BJ (cell line): ENCODE measurements around the gene PCBP3. TPM values are rescaled to one million over a fixed set of nuclear protein-coding genes. Genes with fewer than 3 reads are reported as not detected.
"Not testable (repeated sequence)": the region's sequence is repeated elsewhere in the genome, so short reads cannot be mapped to it uniquely, and the experiment has no call there.

Source experiments
- CTCF ChIA-PET: fragments of 350-600 bp; formaldehyde crosslinking; extraction: SDS; loops from one replicate; lab custom pipeline; 2021; ENCODE audit warnings: antibody characterized with exemption, inconsistent platforms; lab: Yijun Ruan, JAX
- POLR2A ChIA-PET: fragments of 300-600 bp; sonication (Branson Sonifier 250); formaldehyde crosslinking; extraction: SDS; loops from one replicate; lab custom pipeline; 2021; ENCODE audit warnings: antibody characterized with exemption; lab: Charles Lee
- DNase-seq: peaks from one replicate; pipeline ENCODE4 v3.0.0-alpha.2; 2011; ENCODE audit warnings: low read depth
- H3K27me3 ChIP-seq: 2 replicates; pipeline ENCODE4 v1.6.0; 2011; ENCODE audit warnings: low read length; ENCODE audit not compliant: control insufficient read depth, insufficient read depth
- H3K36me3 ChIP-seq: 2 replicates; pipeline ENCODE4 v1.5.1; 2011; ENCODE audit warnings: low read length; ENCODE audit not compliant: control insufficient read depth, insufficient read depth
- H3K4me3 ChIP-seq: 2 replicates; pipeline ENCODE4 v1.5.1; 2011; ENCODE audit warnings: low read depth, mild to moderate bottlenecking, control low read depth, low read length
- polyA plus RNA-seq: library from polyadenylated mRNA; depleted of rRNA; stranded (reverse); fragments of >200 nt; gene quantifications from 2 replicates; pipeline ENCODE4 v1.2.3, GENCODE V29; 2011
- TF ChIP-seq, protein P1 (sequence below): IDR thresholded peaks from 2 replicates; pipeline ENCODE4 v1.5.1; 2011; ENCODE audit warnings: low read depth, mild to moderate bottlenecking, control low read depth, inconsistent platforms, low read length, moderate library complexity; ENCODE audit not compliant: insufficient read depth

Gene PCBP3
- polyA plus RNA-seq, 1 experiment = 2.1 TPM

DNA sequence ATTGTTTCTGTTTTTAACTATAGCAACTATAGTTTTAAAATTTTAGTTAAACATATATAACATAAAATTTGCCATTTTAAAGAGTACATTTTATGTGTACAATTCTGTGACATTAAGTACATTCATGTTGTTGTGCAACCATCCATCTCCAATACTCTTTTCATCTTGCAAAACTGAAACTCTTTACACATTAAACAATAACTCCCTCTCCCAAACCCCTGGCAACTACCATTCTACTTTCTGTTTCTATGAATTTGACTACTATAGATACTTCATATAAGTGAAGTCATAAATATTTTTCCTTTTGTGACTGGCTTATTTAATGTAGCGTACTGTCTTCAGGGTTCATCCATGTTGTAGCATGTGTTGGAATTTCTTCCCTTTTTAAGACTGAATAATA, 25.9 kb downstream of the PCBP3 start:
- Histone ChIP-seq H3K27me3 (no peaks in the 10 kb centered on the region), H3K36me3 (no peaks in the 10 kb centered on the region), H3K4me3 (no peak overlapping the region)
- no peak for DNase-seq
- TF ChIP-seq, protein P1, sequence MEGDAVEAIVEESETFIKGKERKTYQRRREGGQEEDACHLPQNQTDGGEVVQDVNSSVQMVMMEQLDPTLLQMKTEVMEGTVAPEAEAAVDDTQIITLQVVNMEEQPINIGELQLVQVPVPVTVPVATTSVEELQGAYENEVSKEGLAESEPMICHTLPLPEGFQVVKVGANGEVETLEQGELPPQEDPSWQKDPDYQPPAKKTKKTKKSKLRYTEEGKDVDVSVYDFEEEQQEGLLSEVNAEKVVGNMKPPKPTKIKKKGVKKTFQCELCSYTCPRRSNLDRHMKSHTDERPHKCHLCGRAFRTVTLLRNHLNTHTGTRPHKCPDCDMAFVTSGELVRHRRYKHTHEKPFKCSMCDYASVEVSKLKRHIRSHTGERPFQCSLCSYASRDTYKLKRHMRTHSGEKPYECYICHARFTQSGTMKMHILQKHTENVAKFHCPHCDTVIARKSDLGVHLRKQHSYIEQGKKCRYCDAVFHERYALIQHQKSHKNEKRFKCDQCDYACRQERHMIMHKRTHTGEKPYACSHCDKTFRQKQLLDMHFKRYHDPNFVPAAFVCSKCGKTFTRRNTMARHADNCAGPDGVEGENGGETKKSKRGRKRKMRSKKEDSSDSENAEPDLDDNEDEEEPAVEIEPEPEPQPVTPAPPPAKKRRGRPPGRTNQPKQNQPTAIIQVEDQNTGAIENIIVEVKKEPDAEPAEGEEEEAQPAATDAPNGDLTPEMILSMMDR = no peak
- CTCF ChIA-PET = no interaction called here
- POLR2A ChIA-PET = no interaction called here

DNA sequence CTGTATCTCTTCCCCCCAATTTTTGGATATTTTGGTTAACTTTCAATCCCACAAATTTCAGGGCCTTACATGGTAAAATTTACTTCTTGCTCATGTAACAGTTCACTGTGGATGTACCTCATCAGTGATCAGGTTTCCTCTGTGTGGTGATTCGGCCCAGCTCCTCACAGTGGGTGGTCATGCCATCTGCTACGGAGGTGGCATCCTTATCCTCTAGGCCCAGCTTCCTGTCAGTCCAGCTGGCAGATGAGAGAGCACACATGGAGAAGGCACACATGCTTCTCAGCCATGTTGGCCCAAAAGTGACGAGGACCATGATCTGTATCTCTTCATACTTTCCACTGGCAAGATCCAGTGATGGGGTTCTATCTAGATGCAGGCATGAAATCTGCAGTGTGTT, 27.2 kb downstream of the PCBP3 start:
- CTCF ChIA-PET = no interaction called here
- POLR2A ChIA-PET = no interaction called here
- H3K4me3 ChIP-seq = no peak overlapping the region
- TF ChIP-seq, protein P1 = no peak
- DNase-seq = no peak
- H3K27me3 ChIP-seq = no peaks in the 10 kb centered on the region
- no peaks in the 10 kb centered on the region for H3K36me3 ChIP-seq

DNA sequence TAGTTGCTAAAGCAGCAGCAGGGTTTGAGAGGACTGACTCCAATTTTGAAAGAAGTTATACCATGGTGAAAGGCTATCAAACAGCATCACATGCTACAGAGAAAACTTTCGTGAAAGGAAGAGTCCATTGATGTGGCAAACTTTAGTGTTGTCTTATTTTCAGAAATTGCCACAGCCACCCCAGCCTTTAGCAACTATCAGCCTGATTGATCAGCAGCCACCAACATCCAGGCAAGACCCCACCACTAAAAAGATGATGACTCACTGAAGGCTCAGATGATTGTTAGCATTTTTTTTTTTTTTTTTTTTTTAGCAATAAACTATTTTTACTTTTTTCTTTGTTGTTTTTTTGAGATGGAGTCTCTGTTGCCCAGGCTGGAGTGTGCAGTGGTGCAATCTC, 35.3 kb downstream of the PCBP3 start:
- H3K27me3 ChIP-seq, H3K36me3 ChIP-seq, H3K4me3 ChIP-seq, CTCF ChIA-PET, POLR2A ChIA-PET, DNase-seq: not testable (repeated sequence)

DNA sequence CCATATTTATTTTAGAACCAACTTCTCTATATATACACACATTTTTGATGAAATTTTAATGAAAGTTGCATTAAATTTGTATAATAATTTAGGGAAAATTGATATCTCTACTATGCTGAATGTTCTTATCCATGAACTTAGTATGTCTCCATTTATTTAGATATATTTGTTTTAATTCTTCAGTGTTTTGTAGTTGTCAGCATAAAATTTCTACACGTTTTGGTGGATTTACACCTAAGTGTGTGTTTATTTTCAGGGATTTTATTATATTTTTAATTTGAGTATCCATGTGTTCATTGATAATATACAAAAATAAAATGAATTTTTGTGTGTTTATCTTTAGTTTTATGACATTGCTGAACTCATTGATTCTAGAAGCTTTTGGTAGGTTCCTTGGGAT, 36.7 kb downstream of the PCBP3 start:
- H3K4me3 ChIP-seq = no peak overlapping the region
- no peaks in the 10 kb centered on the region for H3K36me3 ChIP-seq
- DNase-seq = no peak
- CTCF ChIA-PET = interaction anchor here (0.6 kb wide), 1 partner anchor 46 kb away, joined by 3 read pairs; no protein-coding TSS in a partner anchor
- H3K27me3 ChIP-seq = no peaks in the 10 kb centered on the region
- POLR2A ChIA-PET = no interaction called here
- TF ChIP-seq, protein P1 = no peak

DNA sequence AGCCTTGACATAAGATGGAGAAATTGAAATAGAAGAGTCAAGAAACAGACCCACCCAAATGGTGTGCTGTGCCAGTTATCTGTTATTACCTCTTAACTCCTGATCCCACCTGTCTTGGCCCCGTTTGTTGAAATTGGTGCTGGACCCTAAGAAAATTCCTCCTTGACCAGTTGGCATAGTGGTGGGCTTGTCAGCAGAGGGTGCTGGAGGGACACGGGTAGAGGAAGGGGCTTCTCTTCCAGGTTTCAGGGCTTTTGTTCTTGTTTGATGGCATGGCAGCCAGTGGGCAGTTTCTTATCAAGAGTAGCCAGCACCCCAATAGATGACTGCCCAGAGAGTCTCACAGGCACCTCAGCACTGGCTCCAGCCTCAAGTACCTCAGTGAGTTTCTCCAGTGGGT, 51.6 kb downstream of the PCBP3 start:
- Histone ChIP-seq H3K27me3 (no peaks in the 10 kb centered on the region), H3K36me3 (no peaks in the 10 kb centered on the region), H3K4me3 (no peak overlapping the region)
- TF ChIP-seq, protein P1 = no peak
- ChIA-PET POLR2A (no interaction called here), CTCF (no interaction called here)
- no peak for DNase-seq

DNA sequence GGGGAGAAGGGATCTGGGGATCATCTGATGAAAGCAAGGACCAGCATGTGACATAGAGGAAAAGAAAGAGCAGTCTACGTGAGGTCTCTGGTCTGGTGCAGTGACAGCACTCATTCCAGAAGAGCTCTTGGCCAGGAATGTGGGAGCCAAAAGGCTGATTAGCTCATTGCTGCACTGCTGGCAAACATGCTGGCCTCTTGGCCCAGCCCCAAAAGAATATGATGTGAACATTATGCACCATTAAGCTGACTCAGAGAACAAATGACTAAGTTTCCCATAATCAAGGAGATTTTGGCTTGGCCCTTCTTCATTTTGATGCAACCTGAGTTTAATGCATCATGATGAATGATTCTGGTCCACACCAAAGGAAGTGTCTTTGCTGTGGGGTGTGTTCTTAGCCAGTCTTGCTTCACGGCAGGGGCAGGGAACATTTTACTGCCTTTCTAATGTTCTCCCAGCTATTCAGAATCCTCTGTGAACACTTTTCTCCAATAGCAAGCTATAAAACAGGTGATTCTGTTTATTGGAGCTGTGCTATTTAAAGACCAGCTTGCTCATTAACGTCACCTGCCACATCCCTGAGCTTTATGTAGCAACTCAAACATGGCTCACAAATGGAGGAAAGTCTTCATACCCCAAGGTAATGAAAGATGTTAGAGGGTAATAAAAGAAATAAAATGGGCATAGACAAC, 55.1 kb downstream of the PCBP3 start:
- CTCF ChIA-PET = interaction anchor here (0.6 to 1.6 kb wide), 5 partner anchors 10 to 122 kb away, joined by 3 to 6 read pairs (median 3); no protein-coding TSS in a partner anchor
- no peaks in the 10 kb centered on the region for H3K36me3 ChIP-seq
- TF ChIP-seq, protein P1 = no peak
- H3K27me3 ChIP-seq = peaks cover 3% of the 10 kb centered on the region; the same call in 1 of the 2 replicates
- no peak overlapping the region for H3K4me3 ChIP-seq
- peak; percentile 63 for DNase-seq
- POLR2A ChIA-PET = no interaction called here
